ENCODE results near the gene PRKAG2. TPM values are rescaled to one million over a fixed set of nuclear protein-coding genes. Genes with fewer than 3 reads are reported as not detected.

The PRKAG2 gene
- total RNA-seq, 2 experiments from 2014 or later, result 18.4 to 29.9 TPM

DNA sequence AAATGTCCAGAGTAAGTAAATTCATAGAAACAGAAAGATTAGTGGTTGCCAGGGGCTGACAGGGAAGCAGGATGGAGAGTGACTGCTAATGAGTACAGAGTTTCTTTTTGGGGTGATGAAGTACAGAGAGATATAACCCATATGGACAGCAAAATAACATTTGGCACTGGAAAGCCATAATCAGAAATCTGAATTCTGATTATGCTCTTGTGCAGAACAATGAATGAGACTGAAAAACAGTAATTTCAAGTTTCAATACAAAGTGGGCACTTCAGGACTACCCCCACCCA is 361.7 kb downstream of the PRKAG2 start:
- H3K4me1 Mint-ChIP-seq, result peaks cover 65% of the 10 kb centered on the region
- peaks cover 32% of the 10 kb centered on the region for H3K36me3 Mint-ChIP-seq
- no peaks in the 10 kb centered on the region for H3K27me3 Mint-ChIP-seq
- H3K9me3 Mint-ChIP-seq (ENCODE audit: low read depth), result no peaks in the 10 kb centered on the region
- no peak for DNase-seq
- no peak overlapping the region for H3K4me3 Mint-ChIP-seq
- CTCF ChIA-PET, result interaction anchor here (1.0 kb wide), 1 partner anchor 64 kb away, joined by 3 read pairs; no protein-coding TSS in a partner anchor
- no peak for ATAC-seq
- peak overlapping the region; percentile 34 for H3K27ac Mint-ChIP-seq

DNA sequence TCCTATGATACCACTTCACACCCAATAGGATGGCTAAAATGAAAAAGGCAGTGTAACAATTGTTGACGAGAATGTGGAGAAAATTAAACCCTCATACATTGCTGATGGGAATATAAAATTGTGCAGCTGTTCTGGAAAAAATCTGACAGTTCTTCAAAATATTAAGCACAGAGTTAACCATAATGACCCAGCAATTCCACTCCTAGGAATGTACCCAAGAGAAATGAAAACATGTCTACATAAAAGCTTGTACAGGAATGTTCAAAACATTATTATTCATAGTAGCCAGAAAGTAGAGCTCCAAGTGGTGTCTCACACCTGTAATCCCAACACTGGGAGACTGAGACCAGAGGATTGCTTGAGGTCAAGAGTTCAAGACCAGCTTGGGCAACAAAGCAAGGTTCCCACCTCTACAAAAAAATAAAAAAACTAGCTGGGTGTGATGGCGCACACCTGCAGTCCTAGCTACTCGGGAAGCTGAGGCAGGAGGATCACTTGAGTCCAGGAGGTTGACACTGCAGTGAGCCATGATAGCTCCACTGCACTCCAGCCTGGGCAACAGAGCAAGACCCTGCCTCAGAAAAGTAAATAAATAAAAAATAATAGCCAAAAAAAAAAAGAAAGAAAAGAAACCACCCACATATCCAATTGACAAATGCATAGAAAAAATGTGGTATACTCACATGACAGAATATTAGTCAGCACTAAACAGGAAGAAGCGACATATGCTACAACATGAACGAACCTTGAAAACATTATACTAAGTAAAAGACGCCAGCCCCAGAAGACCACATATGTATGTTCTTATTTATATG is 362.2 kb downstream of the PRKAG2 start:
- CTCF ChIA-PET, result interaction anchor here (1.0 kb wide), 1 partner anchor 64 kb away, joined by 3 read pairs; no protein-coding TSS in a partner anchor
- peaks cover 67% of the 10 kb centered on the region for H3K4me1 Mint-ChIP-seq
- H3K9me3 Mint-ChIP-seq (ENCODE audit: low read depth), result no peaks in the 10 kb centered on the region
- no peak overlapping the region for H3K4me3 Mint-ChIP-seq
- H3K27me3 Mint-ChIP-seq, result no peaks in the 10 kb centered on the region
- ATAC-seq (no peak), DNase-seq (no peak)
- H3K27ac Mint-ChIP-seq, result peak overlapping the region; percentile 34
- peaks cover 36% of the 10 kb centered on the region for H3K36me3 Mint-ChIP-seq

DNA sequence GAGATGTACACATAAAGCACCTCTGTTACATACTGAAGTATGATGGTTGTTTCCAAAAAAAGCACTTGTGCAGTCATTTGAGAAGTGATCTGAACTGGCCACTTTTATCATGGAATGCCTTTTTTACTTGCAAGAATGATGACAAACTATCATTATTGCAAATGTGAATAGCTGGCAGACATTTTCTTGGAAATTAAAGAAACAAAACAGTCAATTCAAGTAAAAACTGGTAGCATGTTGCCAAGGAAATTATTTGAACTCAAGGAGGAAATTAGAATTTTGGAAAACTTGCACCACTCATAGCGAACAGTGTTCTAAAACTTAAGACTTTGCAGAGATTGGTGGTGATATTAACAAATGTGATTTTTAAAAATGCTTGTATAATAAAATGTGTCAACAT is 363.8 kb downstream of the PRKAG2 start:
- H3K4me3 Mint-ChIP-seq, result no peak overlapping the region
- peaks cover 68% of the 10 kb centered on the region for H3K4me1 Mint-ChIP-seq
- DNase-seq, result no peak
- H3K9me3 Mint-ChIP-seq (ENCODE audit: low read depth), result no peaks in the 10 kb centered on the region
- H3K27me3 Mint-ChIP-seq, result no peaks in the 10 kb centered on the region
- no peak overlapping the region for H3K27ac Mint-ChIP-seq
- ATAC-seq, result no peak
- CTCF ChIA-PET, result no interaction called here
- peaks cover 35% of the 10 kb centered on the region for H3K36me3 Mint-ChIP-seq

DNA sequence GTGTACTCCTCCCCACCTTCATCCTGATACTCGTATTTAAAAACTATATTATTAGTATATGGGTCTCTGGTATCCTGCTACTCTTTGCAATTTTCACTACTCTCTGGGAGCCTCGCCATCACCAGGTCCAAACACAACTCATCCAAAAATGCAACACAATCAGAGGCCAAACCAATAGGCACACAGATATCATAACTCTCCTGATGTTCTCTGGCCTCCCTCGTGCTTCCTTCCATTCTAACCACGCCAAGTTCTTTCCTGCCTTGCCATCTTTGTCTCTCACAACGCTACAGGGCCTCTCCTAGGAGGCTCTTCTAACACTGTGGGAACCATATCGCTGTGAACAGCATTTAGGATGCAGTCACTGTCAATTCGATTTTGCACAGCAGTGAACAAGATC is 364.6 kb downstream of the PRKAG2 start:
- Mint-ChIP-seq H3K27me3 (no peaks in the 10 kb centered on the region), H3K4me1 (peaks cover 61% of the 10 kb centered on the region), H3K36me3 (peaks cover 31% of the 10 kb centered on the region), H3K27ac (no peak overlapping the region), H3K4me3 (no peak overlapping the region), H3K9me3 (ENCODE audit: low read depth) (no peaks in the 10 kb centered on the region)
- CTCF ChIA-PET, result no interaction called here
- no peak for ATAC-seq
- DNase-seq, result no peak

DNA sequence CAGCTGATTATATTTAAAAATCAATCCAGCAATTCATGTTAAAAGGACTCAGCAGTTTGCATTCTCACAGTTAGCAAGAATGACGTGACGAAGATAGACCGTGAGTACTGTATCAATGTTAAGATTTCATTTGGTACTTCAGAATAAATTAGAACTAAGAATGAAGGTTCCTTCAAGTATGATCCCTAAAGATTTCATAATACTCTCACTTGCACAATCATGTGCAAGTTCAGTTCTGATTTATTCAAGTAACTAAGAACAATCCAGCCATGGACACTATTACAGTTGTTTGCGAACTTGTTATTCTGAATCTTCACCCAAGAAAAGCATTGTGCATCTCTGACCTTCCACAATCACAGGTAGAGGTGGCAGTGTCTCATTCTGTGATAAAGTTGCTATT is 365.0 kb downstream of the PRKAG2 start:
- Mint-ChIP-seq H3K4me3 (no peak overlapping the region), H3K4me1 (peaks cover 57% of the 10 kb centered on the region), H3K27ac (no peak overlapping the region), H3K9me3 (ENCODE audit: low read depth) (no peaks in the 10 kb centered on the region), H3K36me3 (peaks cover 29% of the 10 kb centered on the region), H3K27me3 (no peaks in the 10 kb centered on the region)
- DNase-seq (no peak), ATAC-seq (no peak)
- CTCF ChIA-PET, result no interaction called here

DNA sequence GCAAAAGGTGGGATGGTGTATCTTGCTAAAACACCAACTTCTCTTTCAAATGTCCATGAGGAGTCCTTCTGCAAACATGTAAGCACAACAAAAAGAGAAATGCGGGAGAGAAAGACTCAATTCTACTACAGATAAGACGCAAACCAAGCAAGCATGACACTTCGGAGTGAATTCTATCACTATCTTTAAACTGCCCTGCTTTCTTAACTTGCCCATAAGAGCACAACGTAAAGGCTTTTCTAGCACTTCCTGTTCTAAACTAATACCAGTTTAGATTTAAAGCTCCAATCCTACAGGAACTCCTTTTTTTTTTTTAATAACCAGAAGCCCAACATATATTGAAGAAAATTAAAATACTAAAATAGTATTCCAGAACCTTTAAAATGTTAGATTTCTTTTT is 365.6 kb downstream of the PRKAG2 start:
- ATAC-seq (no peak), DNase-seq (no peak)
- CTCF ChIA-PET, result no interaction called here

DNA sequence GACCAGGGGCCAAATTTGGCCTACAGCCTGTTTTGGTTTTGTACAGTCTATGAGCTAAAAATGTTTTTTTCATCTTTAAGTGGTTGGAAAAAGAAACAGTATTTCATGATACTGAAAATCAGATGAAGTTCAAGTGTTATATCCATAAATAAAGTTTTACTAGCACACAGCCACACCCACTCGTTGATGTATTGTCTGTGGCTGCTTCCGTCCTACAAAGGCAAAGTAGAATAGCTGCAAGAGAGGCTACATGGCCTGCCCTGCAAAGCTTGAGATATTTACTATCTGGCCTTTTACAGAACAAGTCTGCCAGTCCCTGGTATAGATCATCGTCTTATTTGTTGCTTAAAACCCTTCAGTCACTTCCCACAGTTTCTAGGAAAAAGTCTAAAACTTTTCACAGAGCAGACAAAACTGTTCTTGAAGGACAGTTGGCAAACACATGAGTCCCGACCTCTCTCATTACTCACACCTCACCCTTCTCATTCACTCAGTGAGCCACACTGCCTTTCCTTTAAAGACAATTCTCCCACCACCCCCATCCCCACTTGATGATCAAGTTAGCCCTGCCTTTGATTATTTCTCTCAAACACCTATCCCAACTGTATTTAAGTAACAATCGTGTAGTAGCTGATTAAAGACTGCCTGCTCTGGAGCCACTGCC is 367.1 kb downstream of the PRKAG2 start:
- CTCF ChIA-PET, result no interaction called here
- ATAC-seq (no peak), DNase-seq (no peak)
- no peaks in the 10 kb centered on the region for H3K9me3 Mint-ChIP-seq (ENCODE audit: low read depth)
- no peak overlapping the region for H3K27ac Mint-ChIP-seq
- peaks cover 53% of the 10 kb centered on the region for H3K4me1 Mint-ChIP-seq
- peaks cover 28% of the 10 kb centered on the region for H3K36me3 Mint-ChIP-seq
- H3K27me3 Mint-ChIP-seq, result no peaks in the 10 kb centered on the region
- no peak overlapping the region for H3K4me3 Mint-ChIP-seq

More for the DNA sequence above, 365.6 kb downstream of the PRKAG2 start:
- no peak overlapping the region for H3K4me3 Mint-ChIP-seq
- H3K27me3 Mint-ChIP-seq, result no peaks in the 10 kb centered on the region
- peaks cover 25% of the 10 kb centered on the region for H3K36me3 Mint-ChIP-seq
- peaks cover 55% of the 10 kb centered on the region for H3K4me1 Mint-ChIP-seq
- no peak overlapping the region for H3K27ac Mint-ChIP-seq
- no peaks in the 10 kb centered on the region for H3K9me3 Mint-ChIP-seq (ENCODE audit: low read depth)

DNA sequence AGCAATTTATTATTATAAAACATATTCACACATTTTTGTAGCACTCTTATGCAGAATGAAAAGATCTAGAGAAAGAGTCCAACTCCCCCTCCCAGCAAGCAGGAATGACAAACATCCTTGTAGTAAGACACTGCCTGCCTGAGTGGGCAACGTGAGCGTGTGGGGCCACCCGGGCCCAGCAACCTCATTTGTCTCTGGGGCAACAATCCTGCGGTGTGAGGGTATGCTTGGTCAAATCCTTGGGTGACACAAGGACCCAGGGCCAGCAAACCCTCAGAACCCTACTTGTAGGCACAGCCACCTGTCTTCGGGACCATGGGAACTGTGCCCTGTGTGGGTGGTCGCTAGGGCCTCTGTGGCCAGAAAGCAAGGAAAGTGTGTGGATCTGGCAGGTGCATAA is 367.9 kb downstream of the PRKAG2 start:
- Mint-ChIP-seq H3K4me1 (peaks cover 46% of the 10 kb centered on the region), H3K27ac (no peak overlapping the region), H3K9me3 (ENCODE audit: low read depth) (no peaks in the 10 kb centered on the region), H3K36me3 (peaks cover 22% of the 10 kb centered on the region), H3K27me3 (no peaks in the 10 kb centered on the region), H3K4me3 (no peak overlapping the region)
- CTCF ChIA-PET, result interaction anchor here (1.2 kb wide), 1 partner anchor 11 kb away, joined by 5 read pairs; no protein-coding TSS in a partner anchor
- DNase-seq (no peak), ATAC-seq (no peak)

DNA sequence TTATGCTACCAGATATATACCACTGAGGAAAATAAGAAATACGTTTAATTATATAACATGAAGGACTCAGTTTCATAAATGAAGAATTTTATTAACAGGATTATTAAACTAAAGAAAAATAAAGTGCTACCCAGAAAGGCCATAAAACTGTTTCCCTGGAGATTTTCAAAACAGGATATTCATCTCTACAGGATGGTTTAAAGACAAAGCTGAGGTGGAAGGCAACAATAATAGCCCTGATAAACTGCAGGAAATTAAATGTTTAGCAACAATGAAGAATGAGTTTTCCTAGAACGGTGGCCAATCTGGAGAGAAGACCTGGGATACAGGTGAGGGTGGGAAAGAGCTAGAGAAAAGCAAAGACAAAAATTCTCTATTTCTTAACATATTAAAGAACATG is 369.1 kb downstream of the PRKAG2 start:
- H3K9me3 Mint-ChIP-seq (ENCODE audit: low read depth), result no peaks in the 10 kb centered on the region
- no peak overlapping the region for H3K4me3 Mint-ChIP-seq
- peaks cover 13% of the 10 kb centered on the region for H3K36me3 Mint-ChIP-seq
- H3K27me3 Mint-ChIP-seq, result no peaks in the 10 kb centered on the region
- CTCF ChIA-PET, result interaction anchor here (1.2 kb wide), 1 partner anchor 10 kb away, joined by 5 read pairs; no protein-coding TSS in a partner anchor
- no peak overlapping the region for H3K27ac Mint-ChIP-seq
- DNase-seq, result no peak
- H3K4me1 Mint-ChIP-seq, result peaks cover 37% of the 10 kb centered on the region
- ATAC-seq, result no peak

DNA sequence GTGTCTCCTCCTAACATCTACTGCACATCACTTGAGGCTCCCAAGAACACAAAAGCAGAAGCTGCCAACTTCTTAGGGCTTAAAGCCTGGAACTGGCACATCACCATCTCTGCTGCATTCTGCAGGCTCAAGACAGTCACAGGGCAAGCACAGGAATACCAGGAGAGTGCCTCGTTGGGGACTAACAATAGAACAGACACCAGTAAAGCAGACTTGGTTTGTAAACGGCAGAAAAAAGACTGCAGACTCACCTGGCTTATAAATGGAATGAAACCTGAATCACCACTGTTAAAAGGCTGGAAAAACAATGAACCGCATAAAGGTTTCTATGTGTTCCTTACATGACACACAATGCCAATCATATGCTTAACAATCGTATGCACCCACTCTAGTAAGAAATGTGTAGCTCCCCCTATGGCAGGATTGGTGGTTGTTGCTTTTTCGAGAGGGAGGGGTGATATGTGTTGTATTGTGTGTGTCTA is 370.0 kb downstream of the PRKAG2 start:
- H3K27ac Mint-ChIP-seq, result no peak overlapping the region
- no peak overlapping the region for H3K4me3 Mint-ChIP-seq
- H3K36me3 Mint-ChIP-seq, result peaks cover 11% of the 10 kb centered on the region
- H3K27me3 Mint-ChIP-seq, result no peaks in the 10 kb centered on the region
- H3K4me1 Mint-ChIP-seq, result peaks cover 32% of the 10 kb centered on the region
- CTCF ChIA-PET, result no interaction called here
- DNase-seq, result no peak
- no peaks in the 10 kb centered on the region for H3K9me3 Mint-ChIP-seq (ENCODE audit: low read depth)
- no peak for ATAC-seq

Other genes with a start within 250 kb of the PRKAG2 start
- gene GALNTL5, start 79.3 kb upstream of the PRKAG2 start, total RNA-seq, result not detected
- 10 to 100 TPM; 20.8 to 22.5 TPM for gene GALNT11, start 148.6 kb upstream of the PRKAG2 start, total RNA-seq